Measurements from ENCODE around the gene PM20D1.
"Not testable (repeated sequence)": the region's sequence is repeated elsewhere in the genome, so short reads cannot be mapped to it uniquely, and the experiment has no call there.

The PM20D1 gene

DNA sequence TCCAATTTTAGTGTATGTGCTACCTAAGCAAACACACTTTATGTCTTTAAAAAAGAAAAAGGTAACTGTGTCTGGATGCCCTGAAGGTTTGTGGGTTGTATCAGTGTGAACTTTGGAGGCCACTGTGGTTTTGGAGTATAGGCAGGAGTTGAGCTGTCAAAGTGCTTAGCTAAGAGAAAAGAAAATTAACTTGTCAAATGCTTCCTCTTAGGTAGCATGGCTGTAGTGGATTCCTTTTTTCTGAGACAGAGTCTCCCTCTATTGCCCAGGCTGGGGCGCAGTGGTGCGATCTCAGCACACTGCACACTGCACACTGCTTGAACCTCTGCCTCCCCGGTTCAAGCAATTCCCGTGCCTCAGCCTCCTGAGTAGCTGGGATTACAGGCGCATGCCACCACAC, 25.8 kb downstream of the PM20D1 start:
- DNase-seq (ENCODE audit: low read depth, low spot score) = no peak
- TF ChIP-seq, protein P1, sequence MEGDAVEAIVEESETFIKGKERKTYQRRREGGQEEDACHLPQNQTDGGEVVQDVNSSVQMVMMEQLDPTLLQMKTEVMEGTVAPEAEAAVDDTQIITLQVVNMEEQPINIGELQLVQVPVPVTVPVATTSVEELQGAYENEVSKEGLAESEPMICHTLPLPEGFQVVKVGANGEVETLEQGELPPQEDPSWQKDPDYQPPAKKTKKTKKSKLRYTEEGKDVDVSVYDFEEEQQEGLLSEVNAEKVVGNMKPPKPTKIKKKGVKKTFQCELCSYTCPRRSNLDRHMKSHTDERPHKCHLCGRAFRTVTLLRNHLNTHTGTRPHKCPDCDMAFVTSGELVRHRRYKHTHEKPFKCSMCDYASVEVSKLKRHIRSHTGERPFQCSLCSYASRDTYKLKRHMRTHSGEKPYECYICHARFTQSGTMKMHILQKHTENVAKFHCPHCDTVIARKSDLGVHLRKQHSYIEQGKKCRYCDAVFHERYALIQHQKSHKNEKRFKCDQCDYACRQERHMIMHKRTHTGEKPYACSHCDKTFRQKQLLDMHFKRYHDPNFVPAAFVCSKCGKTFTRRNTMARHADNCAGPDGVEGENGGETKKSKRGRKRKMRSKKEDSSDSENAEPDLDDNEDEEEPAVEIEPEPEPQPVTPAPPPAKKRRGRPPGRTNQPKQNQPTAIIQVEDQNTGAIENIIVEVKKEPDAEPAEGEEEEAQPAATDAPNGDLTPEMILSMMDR (IDR thresholded peaks at IDR 0.05; ENCODE audit: insufficient read depth, low read length, missing control alignments) = no peak
- ChIA-PET CTCF (interaction anchor here (0.7 kb wide), 1 partner anchor 32 kb away, joined by 3 read pairs; no protein-coding TSS in a partner anchor), POLR2A (no interaction called here)
- no peak overlapping the region for H3K4me3 ChIP-seq (ENCODE audit: low read depth, low read length)

DNA sequence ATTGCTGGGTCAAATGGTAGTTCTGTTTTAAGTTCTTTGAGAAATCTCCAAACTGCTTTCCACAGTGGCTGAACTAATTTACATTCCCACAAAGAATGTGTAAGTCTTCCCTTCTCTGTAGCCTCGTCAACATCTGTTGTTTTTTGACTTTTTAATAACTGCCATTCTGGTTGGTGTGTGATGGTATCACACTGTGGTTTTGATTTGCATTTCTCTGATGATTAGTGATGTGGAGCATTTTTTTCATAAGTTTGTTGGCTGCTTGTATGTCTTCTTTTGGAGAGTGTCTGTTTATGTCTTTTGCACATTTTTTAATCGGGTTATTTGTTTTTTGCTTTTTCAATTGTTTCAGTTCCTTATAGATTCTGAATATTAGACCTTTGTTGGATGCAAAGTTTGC, 26.7 kb downstream of the PM20D1 start:
- DNase-seq (ENCODE audit: low read depth, low spot score); H3K4me3 ChIP-seq (ENCODE audit: low read depth, low read length); POLR2A ChIA-PET; CTCF ChIA-PET: not testable (repeated sequence)

DNA sequence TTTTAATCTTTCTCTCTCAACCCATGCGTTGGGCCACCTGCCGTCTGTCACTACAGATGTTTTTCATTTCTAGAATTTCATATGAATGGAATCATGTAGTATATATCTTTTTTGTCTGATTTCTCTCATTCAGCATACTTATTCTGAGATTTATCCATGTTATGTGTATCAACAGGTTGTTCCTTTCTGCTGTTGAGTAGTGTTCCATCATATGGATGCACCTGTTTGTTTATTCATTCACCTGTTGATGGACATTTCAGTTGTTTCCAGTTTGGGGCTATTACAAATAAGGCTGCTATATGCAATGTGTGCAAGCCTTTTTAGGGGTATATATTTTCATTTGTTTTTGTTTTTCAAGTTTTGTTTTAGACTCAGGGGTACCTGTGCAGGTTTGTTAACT, 27.5 kb downstream of the PM20D1 start:
- CTCF ChIA-PET = no interaction called here
- POLR2A ChIA-PET = no interaction called here
- TF ChIP-seq, protein P1 (IDR thresholded peaks at IDR 0.05; ENCODE audit: insufficient read depth, low read length, missing control alignments) = no peak
- H3K4me3 ChIP-seq (ENCODE audit: low read depth, low read length) = no peak overlapping the region
- DNase-seq (ENCODE audit: low read depth, low spot score) = no peak

DNA sequence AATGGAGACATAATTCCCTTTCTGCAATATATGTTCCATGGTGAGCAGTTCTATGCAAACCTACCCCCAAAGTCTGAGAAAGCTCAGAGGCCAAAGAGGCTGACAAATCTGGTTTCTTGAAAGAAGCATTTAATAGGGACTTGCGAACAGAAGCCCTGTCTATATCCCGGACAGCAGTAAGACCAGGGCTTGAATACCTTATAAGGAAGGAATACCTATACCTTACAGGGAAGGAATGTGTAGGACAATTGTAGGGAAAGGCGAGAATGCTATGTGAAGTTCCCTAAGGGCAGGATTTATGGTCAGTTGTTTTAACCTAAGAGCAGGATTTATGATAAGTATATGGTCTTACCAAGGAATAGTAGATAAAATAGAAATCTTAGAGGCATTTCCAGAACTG, 31.9 kb downstream of the PM20D1 start:
- ChIA-PET CTCF (interaction anchor here (1.0 to 1.2 kb wide), 2 partner anchors 159 to 213 kb away, joined by 3 to 4 read pairs; no protein-coding TSS in a partner anchor), POLR2A (no interaction called here)
- no peak for DNase-seq (ENCODE audit: low read depth, low spot score)
- H3K4me3 ChIP-seq (ENCODE audit: low read depth, low read length) = no peak overlapping the region
- TF ChIP-seq, protein P1 (IDR thresholded peaks at IDR 0.05; ENCODE audit: insufficient read depth, low read length, missing control alignments) = no peak

DNA sequence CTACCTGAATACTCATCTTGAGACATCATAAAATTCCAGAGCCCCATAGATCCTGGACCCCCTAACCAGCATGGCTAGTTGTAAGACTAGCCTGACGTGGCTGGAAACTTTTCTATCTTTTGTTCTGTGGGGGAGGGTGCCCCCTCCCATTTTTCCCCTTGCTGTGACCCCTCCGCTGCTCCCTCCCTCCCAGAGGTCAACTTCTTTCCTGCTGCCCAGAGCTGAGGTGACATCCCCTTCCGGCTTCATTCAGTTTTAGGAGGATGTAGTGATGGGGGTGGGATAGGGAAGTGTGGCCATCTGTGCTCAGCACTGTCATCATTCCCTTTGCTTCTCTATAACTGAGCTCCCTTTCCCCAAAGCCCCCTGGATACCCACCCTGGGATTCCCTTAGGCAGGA, 32.6 kb downstream of the PM20D1 start:
- no peak for DNase-seq (ENCODE audit: low read depth, low spot score)
- TF ChIP-seq, protein P1 (IDR thresholded peaks at IDR 0.05; ENCODE audit: insufficient read depth, low read length, missing control alignments) = no peak
- ChIA-PET CTCF (interaction anchor here (1.0 to 1.2 kb wide), 3 partner anchors 160 to 214 kb away, joined by 3 to 5 read pairs (median 4); no protein-coding TSS in a partner anchor), POLR2A (no interaction called here)
- no peak overlapping the region for H3K4me3 ChIP-seq (ENCODE audit: low read depth, low read length)

DNA sequence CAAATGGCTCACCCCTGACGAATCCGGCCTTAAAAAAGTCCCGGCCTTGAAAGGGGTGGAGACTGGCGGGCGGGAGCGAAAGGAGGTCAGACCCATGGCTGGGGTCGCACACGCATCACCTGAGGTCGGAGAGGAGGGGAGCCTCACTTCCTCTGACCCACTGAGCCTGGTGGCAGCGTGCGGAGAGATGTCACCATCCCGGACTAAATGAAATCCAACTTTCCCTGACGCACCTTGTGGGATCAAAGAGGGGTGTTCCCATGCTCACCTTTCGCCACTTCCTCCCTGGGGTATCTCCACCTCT, 36.2 kb downstream of the PM20D1 start:
- CTCF ChIA-PET = interaction anchor here (1.1 to 3.2 kb wide), 2 partner anchors 155 to 164 kb away, joined by 3 to 14 read pairs; no protein-coding TSS in a partner anchor
- peak overlapping the region; percentile 80 for H3K4me3 ChIP-seq (ENCODE audit: low read depth, low read length)
- no peak for DNase-seq (ENCODE audit: low read depth, low spot score)
- POLR2A ChIA-PET = interaction anchor here (0.7 kb wide), 1 partner anchor 36 kb away, joined by 3 read pairs; the partner anchor contains the start of gene PM20D1
- TF ChIP-seq, protein P1 (IDR thresholded peaks at IDR 0.05; ENCODE audit: insufficient read depth, low read length, missing control alignments) = no peak
